ENCODE data around the gene TTC7B.

DNA sequence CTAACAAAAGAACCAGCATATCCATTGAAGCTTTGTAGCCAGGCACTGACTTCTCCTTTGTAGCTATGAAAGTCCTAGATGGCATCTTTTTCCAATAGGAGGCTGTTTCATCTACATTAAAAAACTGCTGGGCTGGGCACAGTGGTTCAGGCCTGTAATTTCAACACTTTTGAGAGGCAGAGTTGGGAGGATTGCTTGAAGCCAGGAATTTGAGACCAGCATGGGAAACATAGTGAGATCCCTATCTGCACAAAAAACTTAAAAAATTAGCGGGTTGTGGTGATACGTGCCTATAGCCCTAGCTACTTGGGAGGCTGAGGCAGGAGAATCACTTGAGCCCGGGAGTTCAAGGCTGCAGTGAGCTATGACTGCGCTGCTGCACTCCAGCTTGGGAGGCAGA, 251.7 kb downstream of the TTC7B start:
- TF ChIP-seq, protein P1, sequence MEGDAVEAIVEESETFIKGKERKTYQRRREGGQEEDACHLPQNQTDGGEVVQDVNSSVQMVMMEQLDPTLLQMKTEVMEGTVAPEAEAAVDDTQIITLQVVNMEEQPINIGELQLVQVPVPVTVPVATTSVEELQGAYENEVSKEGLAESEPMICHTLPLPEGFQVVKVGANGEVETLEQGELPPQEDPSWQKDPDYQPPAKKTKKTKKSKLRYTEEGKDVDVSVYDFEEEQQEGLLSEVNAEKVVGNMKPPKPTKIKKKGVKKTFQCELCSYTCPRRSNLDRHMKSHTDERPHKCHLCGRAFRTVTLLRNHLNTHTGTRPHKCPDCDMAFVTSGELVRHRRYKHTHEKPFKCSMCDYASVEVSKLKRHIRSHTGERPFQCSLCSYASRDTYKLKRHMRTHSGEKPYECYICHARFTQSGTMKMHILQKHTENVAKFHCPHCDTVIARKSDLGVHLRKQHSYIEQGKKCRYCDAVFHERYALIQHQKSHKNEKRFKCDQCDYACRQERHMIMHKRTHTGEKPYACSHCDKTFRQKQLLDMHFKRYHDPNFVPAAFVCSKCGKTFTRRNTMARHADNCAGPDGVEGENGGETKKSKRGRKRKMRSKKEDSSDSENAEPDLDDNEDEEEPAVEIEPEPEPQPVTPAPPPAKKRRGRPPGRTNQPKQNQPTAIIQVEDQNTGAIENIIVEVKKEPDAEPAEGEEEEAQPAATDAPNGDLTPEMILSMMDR (IDR thresholded peaks at IDR 0.05 in 2 of 3, conservative IDR thresholded peaks at IDR 0.05 in 1 of 3; ENCODE audit: insufficient read depth in 2 of 3, low read depth in 1 of 3, low read length in 3 of 3), result no peak
- TF ChIP-seq ZNF274 (IDR thresholded peaks at IDR 0.05; ENCODE audit: borderline replicate concordance, low read depth, low read length), result no peak
- TF ChIP-seq COPS2 (conservative IDR thresholded peaks at IDR 0.05), result no peak
- TF ChIP-seq FOS (IDR thresholded peaks at IDR 0.05; ENCODE audit: extremely low read depth, insufficient read length), result no peak
- TF ChIP-seq, protein P2, sequence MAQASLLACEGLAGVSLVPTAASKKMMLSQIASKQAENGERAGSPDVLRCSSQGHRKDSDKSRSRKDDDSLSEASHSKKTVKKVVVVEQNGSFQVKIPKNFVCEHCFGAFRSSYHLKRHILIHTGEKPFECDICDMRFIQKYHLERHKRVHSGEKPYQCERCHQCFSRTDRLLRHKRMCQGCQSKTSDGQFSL (CRISPR knock-in tag; IDR thresholded peaks at IDR 0.05), result no peak
- TF ChIP-seq, protein P2 (tag; IDR thresholded peaks at IDR 0.05), result no peak
- TF ChIP-seq KLF6 (CRISPR knock-in tag; IDR thresholded peaks at IDR 0.05; ENCODE audit: borderline replicate concordance), result no peak
- no peak for TF ChIP-seq SMC3 (conservative IDR thresholded peaks at IDR 0.05; ENCODE audit: insufficient read depth, low read depth, low read length)
- TF ChIP-seq, protein P3, sequence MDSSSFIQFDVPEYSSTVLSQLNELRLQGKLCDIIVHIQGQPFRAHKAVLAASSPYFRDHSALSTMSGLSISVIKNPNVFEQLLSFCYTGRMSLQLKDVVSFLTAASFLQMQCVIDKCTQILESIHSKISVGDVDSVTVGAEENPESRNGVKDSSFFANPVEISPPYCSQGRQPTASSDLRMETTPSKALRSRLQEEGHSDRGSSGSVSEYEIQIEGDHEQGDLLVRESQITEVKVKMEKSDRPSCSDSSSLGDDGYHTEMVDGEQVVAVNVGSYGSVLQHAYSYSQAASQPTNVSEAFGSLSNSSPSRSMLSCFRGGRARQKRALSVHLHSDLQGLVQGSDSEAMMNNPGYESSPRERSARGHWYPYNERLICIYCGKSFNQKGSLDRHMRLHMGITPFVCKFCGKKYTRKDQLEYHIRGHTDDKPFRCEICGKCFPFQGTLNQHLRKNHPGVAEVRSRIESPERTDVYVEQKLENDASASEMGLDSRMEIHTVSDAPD (CRISPR knock-in tag; IDR thresholded peaks at IDR 0.05), result no peak
- TF ChIP-seq TAF1 (IDR thresholded peaks at IDR 0.05; ENCODE audit: control insufficient read depth, extremely low read depth, insufficient read depth, low read length, severe bottlenecking), result no peak
- no peak for TF ChIP-seq POLR2A (conservative IDR thresholded peaks at IDR 0.05)

Measured in K562 (cell line).